ENCODE data around the gene HASPIN. TPM values are rescaled to one million over a fixed set of nuclear protein-coding genes. Genes with fewer than 3 reads are reported as not detected.

Gene HASPIN
- total RNA-seq, 1 experiment from 2014 or later: 6.4 TPM

- Mint-ChIP-seq H3K36me3 (ENCODE audit: insufficient read depth, unreplicated experiment) (no peaks in the 10 kb centered on the region), H3K27me3 (ENCODE audit: insufficient read depth, unreplicated experiment) (no peaks in the 10 kb centered on the region), H3K4me3 (ENCODE audit: unreplicated experiment) (no peak overlapping the region), H3K4me1 (ENCODE audit: insufficient read depth, unreplicated experiment) (peaks cover 18% of the 10 kb centered on the region), H3K9me3 (ENCODE audit: unreplicated experiment) (no peaks in the 10 kb centered on the region), H3K27ac (ENCODE audit: low read depth, unreplicated experiment) (no peak overlapping the region)
- TF ChIP-seq CTCF (IDR thresholded peaks at IDR 0.05; ENCODE audit: unreplicated experiment): no peak
- ChIA-PET POLR2A (interaction anchor here (0.6 to 1.0 kb wide), 4 partner anchors 11 to 338 kb away, joined by 3 to 4 read pairs (median 3); no protein-coding TSS in a partner anchor), CTCF (interaction anchor here (1.0 to 7.6 kb wide), 2 partner anchors 13 to 86 kb away, joined by 3 to 129 read pairs; no protein-coding TSS in a partner anchor)
- no TSS peak for BruUV-seq (replicated peaks)
- intact Hi-C loops (cut with micrococcal nuclease): no loop called here
- DNase-seq (ENCODE audit: unreplicated experiment): no peak
These were observed 16.9 kb downstream of the HASPIN start for GRCh38 chr17:3740611-3741073.

GRCh38 chr17:3744014-3744413, 20.3 kb downstream of the HASPIN start:
- peaks cover 11% of the 10 kb centered on the region for H3K27me3 Mint-ChIP-seq (ENCODE audit: insufficient read depth, unreplicated experiment)
- TF ChIP-seq CTCF (IDR thresholded peaks at IDR 0.05; ENCODE audit: unreplicated experiment): no peak
- H3K4me1 Mint-ChIP-seq (ENCODE audit: insufficient read depth, unreplicated experiment): peaks cover 3% of the 10 kb centered on the region
- DNase-seq (ENCODE audit: unreplicated experiment): peak; percentile 56
- no peaks in the 10 kb centered on the region for H3K9me3 Mint-ChIP-seq (ENCODE audit: unreplicated experiment)
- POLR2A ChIA-PET: no interaction called here
- no peaks in the 10 kb centered on the region for H3K36me3 Mint-ChIP-seq (ENCODE audit: insufficient read depth, unreplicated experiment)
- CTCF ChIA-PET: no interaction called here
- no peak overlapping the region for H3K4me3 Mint-ChIP-seq (ENCODE audit: unreplicated experiment)
- intact Hi-C loops (cut with micrococcal nuclease): no loop called here
- BruUV-seq (replicated peaks): no TSS peak
- H3K27ac Mint-ChIP-seq (ENCODE audit: low read depth, unreplicated experiment): no peak overlapping the region

- no TSS peak for BruUV-seq (replicated peaks)
- no peak for DNase-seq (ENCODE audit: unreplicated experiment)
- H3K4me1 Mint-ChIP-seq (ENCODE audit: insufficient read depth, unreplicated experiment): no peaks in the 10 kb centered on the region
- POLR2A ChIA-PET: no interaction called here
- H3K9me3 Mint-ChIP-seq (ENCODE audit: unreplicated experiment): no peaks in the 10 kb centered on the region
- H3K4me3 Mint-ChIP-seq (ENCODE audit: unreplicated experiment): no peak overlapping the region
- no peak for TF ChIP-seq CTCF (IDR thresholded peaks at IDR 0.05; ENCODE audit: unreplicated experiment)
- CTCF ChIA-PET: no interaction called here
- H3K27me3 Mint-ChIP-seq (ENCODE audit: insufficient read depth, unreplicated experiment): peaks cover 16% of the 10 kb centered on the region
- no peak overlapping the region for H3K27ac Mint-ChIP-seq (ENCODE audit: low read depth, unreplicated experiment)
- intact Hi-C loops (cut with micrococcal nuclease): no loop called here
- no peaks in the 10 kb centered on the region for H3K36me3 Mint-ChIP-seq (ENCODE audit: insufficient read depth, unreplicated experiment)
These were observed 21.4 kb downstream of the HASPIN start for GRCh38 chr17:3745071-3745470.

GRCh38 chr17:3747805-3748204, 24.1 kb downstream of the HASPIN start:
- peaks cover 27% of the 10 kb centered on the region for H3K27me3 Mint-ChIP-seq (ENCODE audit: insufficient read depth, unreplicated experiment)
- intact Hi-C loops (cut with micrococcal nuclease): no loop called here
- ChIA-PET CTCF (interaction anchor here (0.6 to 1.9 kb wide), 3 partner anchors 9 to 1500 kb away, joined by 4 to 9 read pairs (median 4); no protein-coding TSS in a partner anchor), POLR2A (interaction anchor here (0.6 kb wide), 1 partner anchor 327 kb away, joined by 3 read pairs; no protein-coding TSS in a partner anchor)
- no peaks in the 10 kb centered on the region for H3K4me1 Mint-ChIP-seq (ENCODE audit: insufficient read depth, unreplicated experiment)
- BruUV-seq (replicated peaks): no TSS peak
- H3K36me3 Mint-ChIP-seq (ENCODE audit: insufficient read depth, unreplicated experiment): no peaks in the 10 kb centered on the region
- TF ChIP-seq CTCF (IDR thresholded peaks at IDR 0.05; ENCODE audit: unreplicated experiment): no peak
- DNase-seq (ENCODE audit: unreplicated experiment): no peak
- H3K27ac Mint-ChIP-seq (ENCODE audit: low read depth, unreplicated experiment): no peak overlapping the region
- no peaks in the 10 kb centered on the region for H3K9me3 Mint-ChIP-seq (ENCODE audit: unreplicated experiment)
- no peak overlapping the region for H3K4me3 Mint-ChIP-seq (ENCODE audit: unreplicated experiment)
